ENCODE results near the gene STX3. TPM values are rescaled to one million over a fixed set of nuclear protein-coding genes. Genes with fewer than 3 reads are reported as not detected.

Gene STX3
- total and polyA plus RNA-seq, 2 of the 8 experiments (the other 6 are each of a cell fraction or from before 2014, with no cell fraction given), result 50.5 to 56.1 TPM

DNA sequence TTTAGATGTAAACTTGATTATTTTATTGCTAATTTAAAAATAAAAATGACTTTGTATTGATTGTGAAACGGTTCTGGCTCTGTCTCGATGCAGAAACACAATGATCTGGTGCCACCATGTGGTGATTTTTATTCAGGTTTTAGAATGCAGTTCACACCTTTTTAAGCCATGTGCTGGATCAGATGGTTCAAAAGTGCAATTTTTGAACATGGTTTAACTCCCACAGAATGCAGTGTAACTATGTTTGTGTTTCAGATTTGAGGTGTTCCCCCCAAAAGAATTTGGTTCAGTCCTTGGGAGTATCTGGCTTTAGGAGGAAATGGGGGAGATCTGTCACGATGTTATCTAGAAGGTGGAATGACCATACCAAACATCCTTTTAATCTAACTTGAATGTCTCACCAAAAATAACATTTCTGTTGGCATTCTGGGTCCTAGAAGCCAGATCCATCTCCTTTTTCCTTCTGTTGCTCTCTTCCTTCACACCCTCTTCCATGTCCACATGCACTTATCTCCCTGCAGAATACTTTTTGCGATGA lies 47.5 kb downstream of the STX3 start (continued):
- TF ChIP-seq, protein P1, sequence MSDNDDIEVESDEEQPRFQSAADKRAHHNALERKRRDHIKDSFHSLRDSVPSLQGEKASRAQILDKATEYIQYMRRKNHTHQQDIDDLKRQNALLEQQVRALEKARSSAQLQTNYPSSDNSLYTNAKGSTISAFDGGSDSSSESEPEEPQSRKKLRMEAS (IDR thresholded peaks at IDR 0.05), result peak; percentile 85
- no peak for TF ChIP-seq CHD1 (IDR thresholded peaks at IDR 0.05; ENCODE audit: low read depth, low read length)
- no peak for TF ChIP-seq PHF8 (conservative IDR thresholded peaks at IDR 0.05; ENCODE audit: low read depth, low read length)
- TF ChIP-seq SIRT6 (IDR thresholded peaks at IDR 0.05; ENCODE audit: low read length), result no peak
- no peak for TF ChIP-seq CTBP2 (IDR thresholded peaks at IDR 0.05; ENCODE audit: borderline replicate concordance, insufficient read depth, insufficient read length, low read length)
- TF ChIP-seq SIN3A (conservative IDR thresholded peaks at IDR 0.05 in 1 of 2, IDR thresholded peaks at IDR 0.05 in 1 of 2; ENCODE audit: low read depth in 1 of 2, low read length in 2 of 2), result no peak
- peak; percentile 67; the same call in 1 of the 2 replicates for TF ChIP-seq CEBPB (IDR thresholded peaks at IDR 0.05; ENCODE audit: low read depth, low read length)
- TF ChIP-seq RFX5 (IDR thresholded peaks at IDR 0.05; ENCODE audit: borderline replicate concordance, low read depth, low read length), result no peak
- no peak for TF ChIP-seq YY1 (IDR thresholded peaks at IDR 0.05; ENCODE audit: low read depth, low read length)
- TF ChIP-seq ATF3 (IDR thresholded peaks at IDR 0.05; ENCODE audit: insufficient read depth, low read depth, low read length), result no peak
- peak in 2 of 3 experiments; percentile 42 to 44; a peak in 2 of 4 replicates for TF ChIP-seq CTCF (IDR thresholded peaks at IDR 0.05; ENCODE audit: control extremely low read depth in 1 of 3, insufficient read depth in 1 of 3, low read depth in 1 of 3, low read length in 3 of 3)
- no peak for TF ChIP-seq GABPA (IDR thresholded peaks at IDR 0.05; ENCODE audit: borderline replicate concordance, insufficient read depth, low read length)

All from H1 (cell line).